ENCODE measurements around the gene POLR1D.
"Not testable (repeated sequence)": the region's sequence is repeated elsewhere in the genome, so short reads cannot be mapped to it uniquely, and the experiment has no call there.

Gene POLR1D

GRCh38 chr13:27619093-27619727, 2.5 kb upstream of the POLR1D start:
- DNase-seq: no peak

- peak; percentile 58 for DNase-seq
Measured at GRCh38 chr13:27619728-27620376, 1.8 kb upstream of the POLR1D start.

GRCh38 chr13:27620377-27621115, 1.1 kb upstream of the POLR1D start, which contains the start of gene LNX2:
TSS of gene LNX2 (minus strand) at chr13:27620529. CDS start at chr13:27581703, 38,826 bp downstream.
- peak; percentile 97 for DNase-seq

GRCh38 chr13:27621116-27621365, 651 bp upstream of the POLR1D start:
- no peak for DNase-seq

GRCh38 chr13:27622102-27622820, 569 bp downstream of the POLR1D start:
- DNase-seq: no peak

GRCh38 chr13:27622881-27623280, 1.2 kb downstream of the POLR1D start:
- DNase-seq: no peak

- DNase-seq: no peak
Measured at GRCh38 chr13:27624071-27624470, 2.4 kb downstream of the POLR1D start.

- no peak for DNase-seq
Measured at GRCh38 chr13:27625839-27626238, 4.1 kb downstream of the POLR1D start.

- DNase-seq: no peak
Measured at GRCh38 chr13:27627380-27627779, 5.7 kb downstream of the POLR1D start.

GRCh38 chr13:27628081-27628480, 6.4 kb downstream of the POLR1D start:
- DNase-seq: no peak

- DNase-seq: not testable (repeated sequence)
Measured at GRCh38 chr13:27628766-27629165, 7.1 kb downstream of the POLR1D start.

- no peak for DNase-seq
Measured at GRCh38 chr13:27631156-27631555, 9.5 kb downstream of the POLR1D start.

GRCh38 chr13:27631665-27632064, 10.0 kb downstream of the POLR1D start:
- no peak for DNase-seq

GRCh38 chr13:27632214-27632613, 10.5 kb downstream of the POLR1D start:
- no peak for DNase-seq

GRCh38 chr13:27632648-27633047, 11.0 kb downstream of the POLR1D start:
- no peak for DNase-seq

GRCh38 chr13:27634231-27634630, 12.5 kb downstream of the POLR1D start:
- no peak for DNase-seq

GRCh38 chr13:27634791-27635190, 13.1 kb downstream of the POLR1D start:
- DNase-seq: no peak

- no peak for DNase-seq
Measured at GRCh38 chr13:27635266-27635665, 13.6 kb downstream of the POLR1D start.

GRCh38 chr13:27636589-27637288, 15.0 kb downstream of the POLR1D start:
- no peak for DNase-seq

- DNase-seq: no peak
Measured at GRCh38 chr13:27637289-27637626, 15.6 kb downstream of the POLR1D start.

- DNase-seq: no peak
Measured at GRCh38 chr13:27638001-27638400, 16.3 kb downstream of the POLR1D start.

GRCh38 chr13:27638521-27638920, 16.8 kb downstream of the POLR1D start:
- DNase-seq: no peak

- DNase-seq: no peak
Measured at GRCh38 chr13:27639186-27639585, 17.5 kb downstream of the POLR1D start.

All from NK-92 treated with Interleukin-12 subunit alpha and Interleukin-12 subunit beta, amount 100 ng/mL, for 24 hours (cell line).